ENCODE results near the gene BSCL2. TPM values are rescaled to one million over a fixed set of nuclear protein-coding genes. Genes with fewer than 3 reads are reported as not detected.

The BSCL2 gene
- total and polyA plus RNA-seq, 2 donors (not counting 1 experiment from before 2014, with no cell fraction given): 35.5 to 62.1 TPM

DNA sequence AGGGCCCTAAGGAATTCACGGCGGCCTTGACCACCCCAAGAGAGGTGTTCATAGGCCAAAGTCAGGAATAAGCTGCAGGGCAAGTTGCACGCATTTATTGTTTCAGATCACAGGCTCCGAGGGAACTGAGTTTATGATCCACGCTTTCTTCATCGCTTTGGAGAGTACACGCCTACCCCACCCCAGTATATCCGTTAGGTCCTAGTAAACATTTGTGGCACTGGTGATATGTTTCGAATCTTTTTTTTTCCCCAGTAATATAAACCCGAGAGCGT, 61.6 kb downstream of the BSCL2 start:
- H3K27ac ChIP-seq (ENCODE audit: insufficient read depth, low read length): peak overlapping the region; percentile 88
- H3K9me3 ChIP-seq (ENCODE audit: control insufficient read depth, insufficient read depth, low read depth, low read length): no peaks in the 10 kb centered on the region
- no peak overlapping the region for H2AFZ ChIP-seq (ENCODE audit: low read length)
- H3K4me1 ChIP-seq (ENCODE audit: control insufficient read depth, extremely low read depth, insufficient read depth, low read length): peaks cover 8% of the 10 kb centered on the region
- no peak for TF ChIP-seq EZH2 (IDR thresholded peaks at IDR 0.05; ENCODE audit: low read length, missing control alignments)
- TF ChIP-seq, protein P1, sequence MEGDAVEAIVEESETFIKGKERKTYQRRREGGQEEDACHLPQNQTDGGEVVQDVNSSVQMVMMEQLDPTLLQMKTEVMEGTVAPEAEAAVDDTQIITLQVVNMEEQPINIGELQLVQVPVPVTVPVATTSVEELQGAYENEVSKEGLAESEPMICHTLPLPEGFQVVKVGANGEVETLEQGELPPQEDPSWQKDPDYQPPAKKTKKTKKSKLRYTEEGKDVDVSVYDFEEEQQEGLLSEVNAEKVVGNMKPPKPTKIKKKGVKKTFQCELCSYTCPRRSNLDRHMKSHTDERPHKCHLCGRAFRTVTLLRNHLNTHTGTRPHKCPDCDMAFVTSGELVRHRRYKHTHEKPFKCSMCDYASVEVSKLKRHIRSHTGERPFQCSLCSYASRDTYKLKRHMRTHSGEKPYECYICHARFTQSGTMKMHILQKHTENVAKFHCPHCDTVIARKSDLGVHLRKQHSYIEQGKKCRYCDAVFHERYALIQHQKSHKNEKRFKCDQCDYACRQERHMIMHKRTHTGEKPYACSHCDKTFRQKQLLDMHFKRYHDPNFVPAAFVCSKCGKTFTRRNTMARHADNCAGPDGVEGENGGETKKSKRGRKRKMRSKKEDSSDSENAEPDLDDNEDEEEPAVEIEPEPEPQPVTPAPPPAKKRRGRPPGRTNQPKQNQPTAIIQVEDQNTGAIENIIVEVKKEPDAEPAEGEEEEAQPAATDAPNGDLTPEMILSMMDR (conservative IDR thresholded peaks at IDR 0.05 in 1 of 2, IDR thresholded peaks at IDR 0.05 in 1 of 2; ENCODE audit: low read depth in 1 of 2, low read length in 2 of 2): no peak
- DNase-seq (ENCODE audit: low read depth in 2 of 2): no peak
- H3K4me3 ChIP-seq (replicated peaks in 1 of 4; ENCODE audit: control extremely low read depth in 1 of 4, insufficient read depth in 1 of 4, low read depth in 3 of 4, low read length in 4 of 4): peak overlapping the region; percentile 73 to 96 (median 79)
- H3K36me3 ChIP-seq (ENCODE audit: control insufficient read depth, insufficient read depth, low read length): peaks cover 16% of the 10 kb centered on the region
- H4K20me1 ChIP-seq (ENCODE audit: control insufficient read depth, extremely low read depth, insufficient read depth, low read length): no peaks in the 10 kb centered on the region
- peak overlapping the region; percentile 90 for H3K9ac ChIP-seq (ENCODE audit: insufficient read depth, low read length)
- peak overlapping the region; percentile 97 for H3K4me2 ChIP-seq (ENCODE audit: extremely low read depth, insufficient read depth, low read length)
- H3K79me2 ChIP-seq (ENCODE audit: control insufficient read depth, insufficient read depth, low read length): peaks cover 49% of the 10 kb centered on the region
- no peaks in the 10 kb centered on the region for H3K27me3 ChIP-seq (ENCODE audit: control insufficient read depth, insufficient read depth, low read length)

DNA sequence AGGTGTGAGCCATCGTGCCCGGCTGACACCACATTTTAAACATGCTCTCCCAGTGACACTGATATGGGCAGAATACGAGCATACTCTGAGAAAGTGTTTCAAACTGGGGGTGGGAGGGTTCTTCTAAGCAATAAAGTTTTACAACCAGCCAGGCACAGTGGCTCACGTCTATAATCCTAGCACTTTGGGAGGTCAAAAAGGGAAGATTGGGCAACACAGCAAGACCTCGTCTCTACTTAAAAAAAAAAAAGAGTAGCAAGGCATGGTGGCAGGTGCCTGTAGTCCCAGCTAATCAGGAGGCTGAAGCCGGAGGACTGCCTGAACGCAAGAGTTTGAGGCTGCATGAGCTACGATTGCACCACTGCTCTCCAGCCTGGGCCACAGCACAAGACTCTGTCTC, 63.0 kb downstream of the BSCL2 start:
- Histone ChIP-seq H3K27me3 (ENCODE audit: control insufficient read depth, insufficient read depth, low read length) (no peaks in the 10 kb centered on the region), H3K4me2 (ENCODE audit: extremely low read depth, insufficient read depth, low read length) (no peak overlapping the region), H3K9ac (ENCODE audit: insufficient read depth, low read length) (no peak overlapping the region), H3K36me3 (ENCODE audit: control insufficient read depth, insufficient read depth, low read length) (peaks cover 12% of the 10 kb centered on the region), H4K20me1 (ENCODE audit: control insufficient read depth, extremely low read depth, insufficient read depth, low read length) (no peaks in the 10 kb centered on the region), H3K4me3 (replicated peaks in 1 of 4; ENCODE audit: control extremely low read depth in 1 of 4, insufficient read depth in 1 of 4, low read depth in 3 of 4, low read length in 4 of 4) (no peak overlapping the region), H2AFZ (ENCODE audit: low read length) (no peak overlapping the region), H3K9me3 (ENCODE audit: control insufficient read depth, insufficient read depth, low read depth, low read length) (no peaks in the 10 kb centered on the region), H3K79me2 (ENCODE audit: control insufficient read depth, insufficient read depth, low read length) (peaks cover 51% of the 10 kb centered on the region), H3K27ac (ENCODE audit: insufficient read depth, low read length) (no peak overlapping the region), H3K4me1 (ENCODE audit: control insufficient read depth, extremely low read depth, insufficient read depth, low read length) (peaks cover 8% of the 10 kb centered on the region)
- TF ChIP-seq EZH2 (IDR thresholded peaks at IDR 0.05; ENCODE audit: low read length, missing control alignments): no peak
- TF ChIP-seq, protein P1 (conservative IDR thresholded peaks at IDR 0.05 in 1 of 2, IDR thresholded peaks at IDR 0.05 in 1 of 2; ENCODE audit: low read depth in 1 of 2, low read length in 2 of 2): no peak
- no peak for DNase-seq (ENCODE audit: low read depth in 2 of 2)

Other genes with a start within 250 kb of the BSCL2 start
- gene AHNAK, start 160.6 kb downstream of the BSCL2 start, total RNA-seq: 396 and 762 TPM in 2 replicates
- gene AHNAK, start 160.6 kb downstream of the BSCL2 start, polyA plus RNA-seq: 209 and 220 TPM in 2 replicates
- 1,405 and 1,825 TPM in 2 replicates for gene EEF1G, start 133.5 kb downstream of the BSCL2 start, total RNA-seq
- 1,308 and 1,333 TPM in 2 replicates for gene EEF1G, start 133.5 kb downstream of the BSCL2 start, polyA plus RNA-seq
- gene TUT1, start 115.9 kb downstream of the BSCL2 start, total RNA-seq: 6.9 and 7.8 TPM in 2 replicates
- gene TUT1, start 115.9 kb downstream of the BSCL2 start, polyA plus RNA-seq: 5.5 and 6.8 TPM in 2 replicates
- gene MTA2, start 105.6 kb downstream of the BSCL2 start, total RNA-seq: 117 and 124 TPM in 2 replicates
- gene MTA2, start 105.6 kb downstream of the BSCL2 start, polyA plus RNA-seq: 31.4 and 33.6 TPM in 2 replicates
- 17.5 and 20.5 TPM in 2 replicates for gene EML3, start 94.6 kb downstream of the BSCL2 start, total RNA-seq
- 17.8 and 22.6 TPM in 2 replicates for gene EML3, start 94.6 kb downstream of the BSCL2 start, polyA plus RNA-seq
- 8.5 and 9.9 TPM in 2 replicates for gene ROM1, start 94.2 kb downstream of the BSCL2 start, total RNA-seq
- 1.7 and 3.0 TPM in 2 replicates for gene ROM1, start 94.2 kb downstream of the BSCL2 start, polyA plus RNA-seq
- gene B3GAT3, start 85.4 kb downstream of the BSCL2 start, total RNA-seq: 29.1 and 30.8 TPM in 2 replicates
- 15.9 and 17.6 TPM in 2 replicates for gene B3GAT3, start 85.4 kb downstream of the BSCL2 start, polyA plus RNA-seq
- 167 and 279 TPM in 2 replicates for gene GANAB, start 60.8 kb downstream of the BSCL2 start, total RNA-seq
- 328 and 368 TPM in 2 replicates for gene GANAB, start 60.8 kb downstream of the BSCL2 start, polyA plus RNA-seq
- 16.4 and 16.7 TPM in 2 replicates for gene INTS5, start 54.1 kb downstream of the BSCL2 start, total RNA-seq
- gene INTS5, start 54.1 kb downstream of the BSCL2 start, polyA plus RNA-seq: 9.4 and 13.2 TPM in 2 replicates
- 25.4 and 33.4 TPM in 2 replicates for gene C11orf98, start 42.2 kb downstream of the BSCL2 start, total RNA-seq
- 38.2 and 64.8 TPM in 2 replicates for gene C11orf98, start 42.2 kb downstream of the BSCL2 start, polyA plus RNA-seq
- gene CSKMT, start 42.1 kb downstream of the BSCL2 start, total RNA-seq: 8.4 and 9.8 TPM in 2 replicates
- 2.6 and 2.9 TPM in 2 replicates for gene CSKMT, start 42.1 kb downstream of the BSCL2 start, polyA plus RNA-seq
- 12.1 and 14.0 TPM in 2 replicates for gene UQCC3, start 35.8 kb downstream of the BSCL2 start, total RNA-seq
- gene UQCC3, start 35.8 kb downstream of the BSCL2 start, polyA plus RNA-seq: 4.7 and 7.3 TPM in 2 replicates
- 3.6 and 4.5 TPM in 2 replicates for gene LBHD1, start 35.2 kb downstream of the BSCL2 start, total RNA-seq
- gene LBHD1, start 35.2 kb downstream of the BSCL2 start, polyA plus RNA-seq: 3.1 and 3.4 TPM in 2 replicates
- gene UBXN1, start 28.4 kb downstream of the BSCL2 start, total RNA-seq: 143 and 229 TPM in 2 replicates
- 76.4 and 88.6 TPM in 2 replicates for gene UBXN1, start 28.4 kb downstream of the BSCL2 start, polyA plus RNA-seq
- 13.4 and 31.5 TPM in 2 replicates for gene LRRN4CL, start 17.9 kb downstream of the BSCL2 start, total RNA-seq
- 7.9 and 12.7 TPM in 2 replicates for gene LRRN4CL, start 17.9 kb downstream of the BSCL2 start, polyA plus RNA-seq
- not detected in 2 replicates for gene GNG3, start 252 bp upstream of the BSCL2 start, total RNA-seq
- 0.07 TPM in 1 of 2 replicates, not detected in the other for gene GNG3, start 252 bp upstream of the BSCL2 start, polyA plus RNA-seq
- 9.2 and 14.5 TPM in 2 replicates for gene HNRNPUL2, start 20.0 kb upstream of the BSCL2 start, total RNA-seq
- gene HNRNPUL2, start 20.0 kb upstream of the BSCL2 start, polyA plus RNA-seq: 18.8 and 26.4 TPM in 2 replicates
- 32.4 and 44.4 TPM in 2 replicates for gene TTC9C, start 21.1 kb upstream of the BSCL2 start, total RNA-seq
- gene TTC9C, start 21.1 kb upstream of the BSCL2 start, polyA plus RNA-seq: 26.1 and 27.3 TPM in 2 replicates
- gene ZBTB3, start 46.7 kb upstream of the BSCL2 start, total RNA-seq: 13.4 and 14.4 TPM in 2 replicates
- 6.2 and 6.8 TPM in 2 replicates for gene ZBTB3, start 46.7 kb upstream of the BSCL2 start, polyA plus RNA-seq
- gene POLR2G, start 54.2 kb upstream of the BSCL2 start, total RNA-seq: 68.8 and 80.6 TPM in 2 replicates
- gene POLR2G, start 54.2 kb upstream of the BSCL2 start, polyA plus RNA-seq: 216 and 228 TPM in 2 replicates
- 16.7 and 18.8 TPM in 2 replicates for gene TAF6L, start 64.0 kb upstream of the BSCL2 start, total RNA-seq
- 10.0 and 12.7 TPM in 2 replicates for gene TAF6L, start 64.0 kb upstream of the BSCL2 start, polyA plus RNA-seq
- gene TMEM179B, start 80.0 kb upstream of the BSCL2 start, total RNA-seq: 27.5 and 41.9 TPM in 2 replicates
- 64.8 and 69.5 TPM in 2 replicates for gene TMEM179B, start 80.0 kb upstream of the BSCL2 start, polyA plus RNA-seq
- gene TMEM223, start 84.6 kb upstream of the BSCL2 start, total RNA-seq: 11.7 and 16.4 TPM in 2 replicates
- gene TMEM223, start 84.6 kb upstream of the BSCL2 start, polyA plus RNA-seq: 14.4 and 15.4 TPM in 2 replicates
- 14.9 and 17.2 TPM in 2 replicates for gene NXF1, start 98.0 kb upstream of the BSCL2 start, total RNA-seq
- gene NXF1, start 98.0 kb upstream of the BSCL2 start, polyA plus RNA-seq: 27.8 and 43.7 TPM in 2 replicates
- gene STX5, start 124.6 kb upstream of the BSCL2 start, total RNA-seq: 40.3 and 44.9 TPM in 2 replicates
- gene STX5, start 124.6 kb upstream of the BSCL2 start, polyA plus RNA-seq: 48.7 and 48.9 TPM in 2 replicates
- gene TEX54, start 125.4 kb upstream of the BSCL2 start, total RNA-seq: not detected in 2 replicates
- not detected in 2 replicates for gene TEX54, start 125.4 kb upstream of the BSCL2 start, polyA plus RNA-seq
- 85.3 and 86.9 TPM in 2 replicates for gene WDR74, start 132.2 kb upstream of the BSCL2 start, total RNA-seq
- 14.8 and 24.0 TPM in 2 replicates for gene WDR74, start 132.2 kb upstream of the BSCL2 start, polyA plus RNA-seq
- gene SLC3A2, start 173.5 kb upstream of the BSCL2 start, total RNA-seq: 344 and 441 TPM in 2 replicates
- 91.2 and 132 TPM in 2 replicates for gene SLC3A2, start 173.5 kb upstream of the BSCL2 start, polyA plus RNA-seq
- gene CHRM1, start 213.9 kb upstream of the BSCL2 start, total RNA-seq: not detected in 2 replicates
- not detected in 2 replicates for gene CHRM1, start 213.9 kb upstream of the BSCL2 start, polyA plus RNA-seq